Measurements from ENCODE around the gene SYNGR1.
"Not testable (repeated sequence)": the region's sequence is repeated elsewhere in the genome, so short reads cannot be mapped to it uniquely, and the experiment has no call there.

Gene SYNGR1

DNA sequence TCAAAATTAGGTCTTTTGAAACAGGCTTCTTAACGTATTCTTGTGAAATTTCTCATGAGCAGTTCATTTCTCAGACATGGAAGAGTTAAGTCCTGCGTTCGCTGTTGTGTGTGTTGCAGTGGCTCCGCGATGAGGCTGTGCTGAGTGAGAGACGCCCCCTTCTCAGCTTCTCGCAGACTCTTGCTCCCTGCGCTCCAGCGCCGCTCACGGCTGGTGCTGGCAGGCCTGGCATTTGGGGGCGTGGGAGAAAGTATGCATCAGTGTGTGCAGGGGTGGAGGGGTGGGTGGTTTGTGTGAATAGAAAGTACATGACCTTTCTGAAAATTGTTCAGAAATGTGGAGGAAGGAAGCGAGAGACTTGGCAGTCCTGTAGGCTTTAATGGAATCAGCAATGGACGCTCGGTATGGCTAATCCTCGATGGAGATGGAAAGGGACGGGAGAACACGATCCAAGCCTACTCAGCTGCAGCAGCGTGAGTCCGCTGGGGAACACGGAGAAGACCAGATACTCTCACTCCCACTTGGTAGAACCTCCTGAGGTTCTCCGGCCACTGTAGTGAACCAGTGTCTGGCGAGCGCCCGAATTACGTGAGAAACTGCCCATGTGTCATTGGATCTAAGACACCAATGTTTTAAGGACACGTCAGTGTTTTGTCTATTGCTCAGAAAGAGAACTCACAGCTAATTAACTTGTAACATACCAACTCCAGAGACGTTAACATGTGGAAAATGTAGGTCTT is 55.7 kb downstream of the SYNGR1 start:
- CTCF ChIA-PET, result no interaction called here
- POLR2A ChIA-PET, result interaction anchor here (0.7 kb wide), 1 partner anchor 89 kb away, joined by 12 read pairs; no protein-coding TSS in a partner anchor
- no peak for DNase-seq (ENCODE audit: extremely low spot score)
- TF ChIP-seq, protein P1, sequence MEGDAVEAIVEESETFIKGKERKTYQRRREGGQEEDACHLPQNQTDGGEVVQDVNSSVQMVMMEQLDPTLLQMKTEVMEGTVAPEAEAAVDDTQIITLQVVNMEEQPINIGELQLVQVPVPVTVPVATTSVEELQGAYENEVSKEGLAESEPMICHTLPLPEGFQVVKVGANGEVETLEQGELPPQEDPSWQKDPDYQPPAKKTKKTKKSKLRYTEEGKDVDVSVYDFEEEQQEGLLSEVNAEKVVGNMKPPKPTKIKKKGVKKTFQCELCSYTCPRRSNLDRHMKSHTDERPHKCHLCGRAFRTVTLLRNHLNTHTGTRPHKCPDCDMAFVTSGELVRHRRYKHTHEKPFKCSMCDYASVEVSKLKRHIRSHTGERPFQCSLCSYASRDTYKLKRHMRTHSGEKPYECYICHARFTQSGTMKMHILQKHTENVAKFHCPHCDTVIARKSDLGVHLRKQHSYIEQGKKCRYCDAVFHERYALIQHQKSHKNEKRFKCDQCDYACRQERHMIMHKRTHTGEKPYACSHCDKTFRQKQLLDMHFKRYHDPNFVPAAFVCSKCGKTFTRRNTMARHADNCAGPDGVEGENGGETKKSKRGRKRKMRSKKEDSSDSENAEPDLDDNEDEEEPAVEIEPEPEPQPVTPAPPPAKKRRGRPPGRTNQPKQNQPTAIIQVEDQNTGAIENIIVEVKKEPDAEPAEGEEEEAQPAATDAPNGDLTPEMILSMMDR (IDR thresholded peaks at IDR 0.05; ENCODE audit: control extremely low read depth, extremely low read depth, low read depth, missing control alignments), result no peak

DNA sequence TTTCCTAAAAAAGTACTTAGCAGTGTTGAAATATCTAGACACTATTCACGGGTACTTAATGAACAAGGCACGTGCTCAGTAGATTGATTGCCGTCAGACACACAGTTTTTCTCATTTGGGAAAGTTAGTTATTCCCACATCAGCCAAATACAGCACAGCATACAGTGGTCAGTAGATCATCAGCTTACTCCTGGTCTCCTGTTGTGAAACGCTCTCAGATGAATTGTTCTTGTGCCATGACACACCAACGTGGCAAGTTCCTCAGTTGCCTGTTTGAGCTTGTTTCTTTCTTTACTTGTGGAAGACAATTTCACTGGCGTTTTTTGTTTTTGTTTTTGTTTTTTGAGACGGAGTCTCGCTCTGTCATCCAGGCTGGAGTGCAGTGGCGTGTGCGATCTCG is 58.4 kb downstream of the SYNGR1 start:
- DNase-seq (ENCODE audit: extremely low spot score), result no peak
- ChIA-PET POLR2A (no interaction called here), CTCF (interaction anchor here (0.6 kb wide), 1 partner anchor 102 kb away, joined by 3 read pairs; no protein-coding TSS in a partner anchor)
- TF ChIP-seq, protein P1 (IDR thresholded peaks at IDR 0.05; ENCODE audit: control extremely low read depth, extremely low read depth, low read depth, missing control alignments), result no peak

DNA sequence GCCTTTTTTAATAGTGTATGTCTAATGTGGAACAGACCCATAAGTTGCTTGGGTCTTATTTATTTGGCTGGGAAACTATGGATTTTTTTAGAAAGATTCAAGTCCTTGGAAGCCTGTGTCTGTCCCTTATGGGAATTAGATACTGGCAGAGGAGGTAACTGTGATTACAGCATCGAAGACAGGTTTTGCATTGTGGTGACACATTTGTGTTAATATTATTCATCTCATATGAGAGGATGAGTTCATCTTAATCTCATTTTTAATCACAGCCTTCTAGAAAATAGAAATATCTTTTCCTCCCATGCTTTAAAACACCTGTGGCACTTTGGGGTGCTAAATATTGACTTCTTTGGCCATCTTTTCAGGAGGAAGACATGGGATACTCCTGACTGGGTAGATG is 59.0 kb downstream of the SYNGR1 start:
- no peak for DNase-seq (ENCODE audit: extremely low spot score)
- ChIA-PET CTCF (no interaction called here), POLR2A (no interaction called here)
- TF ChIP-seq, protein P1 (IDR thresholded peaks at IDR 0.05; ENCODE audit: control extremely low read depth, extremely low read depth, low read depth, missing control alignments), result no peak

DNA sequence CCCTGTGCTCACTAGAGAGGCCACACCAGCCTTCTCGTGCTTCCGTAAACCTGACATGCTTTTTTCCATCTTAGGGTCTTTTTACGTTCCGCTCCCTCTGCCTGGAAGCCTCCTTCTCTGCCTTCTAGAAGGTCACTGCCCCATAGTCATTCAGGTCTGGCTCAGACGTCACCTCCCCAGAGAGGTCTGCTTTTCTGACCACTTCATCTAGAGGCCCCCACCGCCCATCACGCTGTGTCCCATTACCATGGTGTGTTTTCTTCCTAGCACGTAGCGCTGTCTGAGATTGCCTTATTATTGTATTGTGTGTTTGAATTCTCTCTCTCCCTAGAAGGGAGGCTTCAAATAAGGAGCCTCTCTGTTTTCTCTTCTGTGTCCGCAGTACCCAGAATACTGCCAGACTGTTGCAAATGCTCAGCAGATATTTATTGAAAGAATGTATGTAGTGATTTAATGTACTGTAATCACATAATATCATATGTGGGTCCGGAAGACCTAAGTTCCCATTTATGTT is 59.8 kb downstream of the SYNGR1 start:
- no peak for DNase-seq (ENCODE audit: extremely low spot score)
- TF ChIP-seq, protein P1 (IDR thresholded peaks at IDR 0.05; ENCODE audit: control extremely low read depth, extremely low read depth, low read depth, missing control alignments), result no peak
- POLR2A ChIA-PET, result no interaction called here
- CTCF ChIA-PET, result no interaction called here

DNA sequence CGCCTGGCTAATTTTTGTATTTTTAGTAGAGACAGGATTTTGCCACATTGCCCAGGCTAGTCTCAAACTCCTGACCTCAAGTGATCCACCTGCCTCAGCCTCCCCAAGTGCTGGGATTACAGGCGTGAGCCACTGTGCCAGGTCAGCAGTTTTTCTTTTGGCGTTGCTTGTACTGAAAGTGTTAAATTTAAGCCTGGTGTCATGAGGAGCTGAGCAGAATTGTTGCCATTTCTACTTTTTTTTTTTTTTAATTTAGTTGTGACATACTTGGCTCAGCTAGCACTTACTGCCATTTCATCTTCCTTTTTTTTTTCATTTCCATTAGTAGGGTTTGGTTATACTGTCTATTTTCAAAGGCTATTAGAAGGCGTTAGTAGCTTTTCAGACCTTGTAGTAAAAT is 60.5 kb downstream of the SYNGR1 start:
- ChIA-PET POLR2A (no interaction called here), CTCF (interaction anchor here (1.1 kb wide), 1 partner anchor 25 kb away, joined by 3 read pairs; no protein-coding TSS in a partner anchor)
- no peak for DNase-seq (ENCODE audit: extremely low spot score)
- TF ChIP-seq, protein P1 (IDR thresholded peaks at IDR 0.05; ENCODE audit: control extremely low read depth, extremely low read depth, low read depth, missing control alignments), result no peak

DNA sequence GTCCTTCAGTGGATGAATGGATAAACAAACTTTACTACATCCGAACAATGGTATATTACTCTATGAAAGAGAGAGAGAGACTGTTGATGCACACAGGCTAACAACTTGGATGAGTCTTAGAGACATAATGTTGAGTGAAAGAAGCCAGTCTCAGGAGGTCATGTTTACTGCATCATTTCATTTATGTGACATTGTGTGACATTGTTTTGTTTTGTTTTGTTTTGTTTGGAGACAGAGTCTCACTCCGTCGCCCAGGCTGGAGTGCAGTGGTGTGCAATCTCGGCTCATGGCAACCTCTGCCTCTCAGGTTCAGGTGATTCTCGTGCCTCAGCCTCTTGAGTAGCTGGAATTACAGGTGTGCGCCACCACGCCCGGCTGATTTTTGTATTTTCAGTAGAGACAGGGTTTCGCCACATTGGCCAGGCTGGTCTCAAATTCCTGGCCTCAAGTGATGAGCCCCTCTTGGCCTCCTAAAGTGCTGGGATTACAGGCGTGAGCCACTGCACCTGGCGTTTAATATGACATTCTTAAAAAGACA is 62.1 kb downstream of the SYNGR1 start:
- CTCF ChIA-PET, result interaction anchor here (1.2 kb wide), 1 partner anchor 25 kb away, joined by 3 read pairs; no protein-coding TSS in a partner anchor
- DNase-seq (ENCODE audit: extremely low spot score); POLR2A ChIA-PET: not testable (repeated sequence)

DNA sequence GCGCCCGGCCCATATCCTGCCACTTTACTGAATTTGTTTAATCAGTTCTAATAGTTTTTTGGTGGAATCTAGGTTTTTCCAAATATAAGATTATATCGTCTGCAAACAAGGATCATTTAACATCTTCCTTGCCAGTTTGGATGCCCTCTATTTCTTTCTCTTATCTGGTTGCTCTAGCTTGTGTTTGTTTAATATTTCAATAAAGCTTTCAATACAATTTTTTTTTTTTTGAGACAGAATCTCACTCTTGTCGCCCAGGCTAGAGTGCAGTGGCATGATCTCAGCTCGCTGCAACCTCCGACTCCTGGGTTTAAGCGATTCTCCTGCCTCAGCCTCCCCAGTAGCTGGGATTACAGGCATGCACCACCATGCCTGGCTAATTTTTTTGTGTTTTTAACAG is 63.4 kb downstream of the SYNGR1 start:
- CTCF ChIA-PET; POLR2A ChIA-PET; DNase-seq (ENCODE audit: extremely low spot score): not testable (repeated sequence)

All from GM10248 (cell line).